Measurements from ENCODE around the gene CX3CR1.

DNA sequence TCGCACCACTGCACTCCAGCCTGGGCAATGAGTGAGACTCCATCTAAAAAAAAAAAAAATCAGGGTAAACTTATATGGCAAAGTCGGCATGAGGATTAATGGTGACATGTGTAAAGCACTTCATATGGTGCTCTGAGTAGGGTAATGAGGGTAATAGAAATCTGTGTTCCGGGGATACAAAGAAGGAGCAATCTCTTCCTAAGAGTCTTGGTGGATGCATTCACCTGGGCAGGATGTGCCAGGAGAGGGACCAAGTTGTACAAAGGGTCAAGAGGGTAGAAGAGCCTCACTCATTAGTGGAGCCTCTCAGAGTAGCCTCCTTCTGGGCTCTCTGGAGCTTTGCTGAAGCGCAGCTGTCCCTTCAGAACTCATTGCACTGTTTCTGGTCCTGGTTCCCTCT is 9.3 kb upstream of the CX3CR1 start:
- TF ChIP-seq ZNF274 (IDR thresholded peaks at IDR 0.05; ENCODE audit: low read depth, low read length) (no peak), YY1 (IDR thresholded peaks at IDR 0.05; ENCODE audit: insufficient read depth, insufficient read length) (no peak)

Data from NT2/D1 (cell line).